ENCODE measurements around the gene ITPRIPL1. TPM values are rescaled to one million over a fixed set of nuclear protein-coding genes. Genes with fewer than 3 reads are reported as not detected.
A peak's percentile ranks its signal among the peaks of the same experiment; 100 is the strongest.

The ITPRIPL1 gene
- total and polyA plus RNA-seq, 8 donors: 1.3 to 6.1 (median 5.0) TPM

DNA sequence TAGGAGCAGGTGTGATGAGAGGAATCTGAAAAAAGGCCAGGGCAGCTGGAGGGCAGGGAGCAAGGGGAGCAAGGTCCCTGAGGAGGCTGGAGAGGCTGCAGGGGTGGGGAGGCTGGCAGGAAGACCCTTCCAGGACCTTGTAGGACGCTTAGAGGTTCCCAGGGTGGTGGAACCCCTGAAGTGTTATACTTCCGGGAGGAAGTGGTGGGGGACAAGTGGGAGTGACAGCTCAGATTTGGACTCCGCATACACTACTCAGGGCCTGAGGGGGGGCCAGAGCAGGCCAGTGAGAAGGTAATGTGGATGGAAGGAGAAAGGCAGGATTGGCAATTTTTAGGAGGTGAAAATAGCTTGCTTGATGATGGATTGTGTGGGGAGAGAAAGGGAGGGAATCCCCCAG lies 8.6 kb downstream of the ITPRIPL1 start:
- no peaks in the 10 kb centered on the region for H3K9me3 ChIP-seq
- intact Hi-C loops (cut with DNase I): no loop called here
- no peak for ATAC-seq
- TF ChIP-seq, protein P1, sequence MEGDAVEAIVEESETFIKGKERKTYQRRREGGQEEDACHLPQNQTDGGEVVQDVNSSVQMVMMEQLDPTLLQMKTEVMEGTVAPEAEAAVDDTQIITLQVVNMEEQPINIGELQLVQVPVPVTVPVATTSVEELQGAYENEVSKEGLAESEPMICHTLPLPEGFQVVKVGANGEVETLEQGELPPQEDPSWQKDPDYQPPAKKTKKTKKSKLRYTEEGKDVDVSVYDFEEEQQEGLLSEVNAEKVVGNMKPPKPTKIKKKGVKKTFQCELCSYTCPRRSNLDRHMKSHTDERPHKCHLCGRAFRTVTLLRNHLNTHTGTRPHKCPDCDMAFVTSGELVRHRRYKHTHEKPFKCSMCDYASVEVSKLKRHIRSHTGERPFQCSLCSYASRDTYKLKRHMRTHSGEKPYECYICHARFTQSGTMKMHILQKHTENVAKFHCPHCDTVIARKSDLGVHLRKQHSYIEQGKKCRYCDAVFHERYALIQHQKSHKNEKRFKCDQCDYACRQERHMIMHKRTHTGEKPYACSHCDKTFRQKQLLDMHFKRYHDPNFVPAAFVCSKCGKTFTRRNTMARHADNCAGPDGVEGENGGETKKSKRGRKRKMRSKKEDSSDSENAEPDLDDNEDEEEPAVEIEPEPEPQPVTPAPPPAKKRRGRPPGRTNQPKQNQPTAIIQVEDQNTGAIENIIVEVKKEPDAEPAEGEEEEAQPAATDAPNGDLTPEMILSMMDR (IDR thresholded peaks at IDR 0.05): no peak
- no peak for DNase-seq
- peaks cover 0 to 23% of the 10 kb centered on the region in 2 donors for H3K4me1 ChIP-seq
- no peak overlapping the region for H3K27ac ChIP-seq
- H3K36me3 ChIP-seq: no peaks in the 10 kb centered on the region
- H3K4me3 ChIP-seq: no peak overlapping the region
- no peaks in the 10 kb centered on the region for H3K27me3 ChIP-seq

DNA sequence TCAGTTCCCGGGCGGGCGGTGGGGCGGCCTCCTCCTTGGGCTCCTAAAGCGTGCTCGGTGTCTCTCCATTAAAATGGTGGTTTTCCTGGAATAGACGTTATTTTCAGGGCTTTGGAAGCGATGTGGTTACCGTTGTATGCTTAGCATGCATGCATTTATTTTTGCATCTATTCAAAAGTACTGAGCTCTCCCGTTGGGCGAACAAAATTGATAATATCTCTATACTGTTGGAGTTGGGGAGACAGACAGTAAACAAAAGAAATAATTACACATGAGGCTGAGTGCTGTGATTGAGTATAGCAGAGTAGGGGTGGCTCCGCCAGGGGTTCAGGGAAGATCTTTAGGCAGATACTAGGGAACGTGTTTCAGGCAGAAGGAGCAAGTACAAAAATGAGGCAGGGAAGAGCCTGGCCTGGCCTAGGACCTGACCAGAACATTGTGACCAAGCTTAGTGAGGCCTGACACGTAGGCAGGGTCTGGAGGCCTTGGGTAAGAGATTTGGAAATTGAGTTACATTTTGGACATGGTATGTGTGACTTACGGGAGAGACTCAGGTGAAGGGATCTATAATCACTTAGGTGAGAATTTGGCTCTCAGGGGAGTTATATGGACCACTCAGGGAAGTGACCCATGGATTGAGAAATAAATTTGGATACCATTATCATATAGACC lies 11.1 kb downstream of the ITPRIPL1 start:
- DNase-seq (no peak), ATAC-seq (no peak)
- H3K27me3 ChIP-seq: no peaks in the 10 kb centered on the region
- intact Hi-C loops (cut with DNase I): no loop called here
- TF ChIP-seq, protein P1 (IDR thresholded peaks at IDR 0.05): no peak
- peak overlapping the region in 1 of 2 donors; percentile 87 for H3K27ac ChIP-seq
- H3K4me1 ChIP-seq: peaks cover 0 to 23% of the 10 kb centered on the region in 2 donors
- H3K36me3 ChIP-seq: no peaks in the 10 kb centered on the region
- H3K9me3 ChIP-seq: no peaks in the 10 kb centered on the region
- peak overlapping the region; percentile 64 to 67 for H3K4me3 ChIP-seq

- H3K9me3 ChIP-seq: no peaks in the 10 kb centered on the region
- TF ChIP-seq, protein P1 (IDR thresholded peaks at IDR 0.05): no peak
- DNase-seq (no peak), ATAC-seq (no peak)
- no peaks in the 10 kb centered on the region for H3K36me3 ChIP-seq
- peak overlapping the region in 1 of 2 donors; percentile 64 for H3K4me3 ChIP-seq
- H3K27me3 ChIP-seq: no peaks in the 10 kb centered on the region
- intact Hi-C loops (cut with DNase I): no loop called here
- H3K27ac ChIP-seq: peak overlapping the region in 1 of 2 donors; percentile 87
- peaks cover 0 to 23% of the 10 kb centered on the region in 2 donors for H3K4me1 ChIP-seq
Observed at GRCh38 chr2:96336873-96337272, 11.8 kb downstream of the ITPRIPL1 start.

DNA sequence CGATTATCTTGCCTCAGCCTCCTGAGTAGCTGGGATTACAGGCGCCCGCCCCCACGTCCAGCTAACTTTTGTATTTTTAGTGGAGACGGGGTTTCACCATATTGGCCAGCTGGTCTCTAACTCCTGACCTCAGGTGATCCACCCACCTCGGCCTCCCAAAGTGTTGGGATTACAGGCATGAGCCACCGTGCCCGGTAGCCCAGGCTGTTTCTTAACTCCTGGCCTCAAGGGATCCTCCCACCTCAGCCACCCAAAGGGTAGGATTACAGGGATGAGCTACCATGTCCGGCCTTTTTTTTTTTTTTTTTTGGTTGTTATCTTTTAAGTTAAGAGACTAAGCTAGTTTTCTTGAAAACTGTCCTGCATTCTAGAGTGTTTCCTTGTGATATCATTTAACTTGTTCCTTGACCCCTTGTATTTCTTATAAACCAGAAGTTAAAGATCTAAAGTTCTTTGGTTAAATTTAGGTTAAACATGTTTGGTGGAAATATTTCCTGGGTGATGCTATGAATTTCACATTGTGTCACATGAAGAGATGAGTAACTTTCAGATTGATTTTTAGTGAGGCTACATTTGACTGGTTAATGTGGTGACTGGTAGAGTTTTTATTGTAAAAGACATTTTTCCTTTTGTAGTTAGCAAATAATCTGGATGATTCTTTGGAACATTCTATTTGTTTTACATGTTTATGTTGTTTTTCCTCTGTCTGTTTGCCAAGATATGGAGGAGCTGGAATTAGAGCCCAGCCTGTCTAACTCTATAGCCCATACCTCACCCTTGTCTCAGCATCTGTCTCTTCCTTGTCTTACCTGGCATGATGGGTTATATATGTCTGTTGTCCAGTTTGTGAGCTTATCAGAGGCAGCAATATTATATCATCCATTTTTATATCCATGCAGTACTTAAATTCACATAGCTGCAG lies 15.6 kb downstream of the ITPRIPL1 start:
- no peak for ATAC-seq
- TF ChIP-seq, protein P1 (IDR thresholded peaks at IDR 0.05): no peak
- H3K4me1 ChIP-seq: peaks cover 0 to 16% of the 10 kb centered on the region in 2 donors

GRCh38 chr2:96341641-96342040 lies 16.5 kb downstream of the ITPRIPL1 start:
- H3K36me3 ChIP-seq: peaks cover 0 to 10% of the 10 kb centered on the region in 2 donors
- ATAC-seq (no peak), DNase-seq (no peak)
- no peaks in the 10 kb centered on the region for H3K9me3 ChIP-seq
- no peaks in the 10 kb centered on the region for H3K27me3 ChIP-seq
- H3K4me1 ChIP-seq: peaks cover 0 to 8% of the 10 kb centered on the region in 2 donors
- H3K27ac ChIP-seq: no peak overlapping the region
- TF ChIP-seq, protein P1 (IDR thresholded peaks at IDR 0.05): no peak
- no peak overlapping the region for H3K4me3 ChIP-seq
- intact Hi-C loops (cut with DNase I): no loop called here

More for the DNA sequence above, 15.6 kb downstream of the ITPRIPL1 start:
- Histone ChIP-seq H3K27me3 (no peaks in the 10 kb centered on the region), H3K9me3 (no peaks in the 10 kb centered on the region), H3K4me3 (no peak overlapping the region), H3K36me3 (peaks cover 0 to 10% of the 10 kb centered on the region in 2 donors), H3K27ac (no peak overlapping the region)
- intact Hi-C loops (cut with DNase I): no loop called here
- no peak for DNase-seq

All from left lung (tissue), 10 donors.